WTC11 (cell line): ENCODE results near the gene MAML3. TPM values are rescaled to one million over a fixed set of nuclear protein-coding genes. Genes with fewer than 3 reads are reported as not detected.

Source experiments
- ATAC-seq: fragments of 200-7000 bp; cut with Tn5 transposase; 2 replicates; pipeline ENCODE4 v1.10.0; 2021; ENCODE audit warnings: mild to moderate bottlenecking, moderate library complexity
- CTCF ChIA-PET: fragments of 300-600 bp; sonication (Branson Sonifier 250); formaldehyde crosslinking; loops from one replicate; lab custom pipeline; 2021; ENCODE audit warnings: antibody characterized with exemption; lab: Charles Lee
- POLR2A ChIA-PET: fragments of 350-600 bp; sonication (Branson Sonifier 250); formaldehyde crosslinking; loops from one replicate; lab custom pipeline; 2021; ENCODE audit warnings: antibody characterized with exemption; lab: Charles Lee
- DNase-seq: peaks from one replicate; pipeline ENCODE4 v3.0.0; 2021; ENCODE audit warnings: low spot score
- H3K27ac Mint-ChIP-seq: 2 replicates; pipeline ENCODE4 v1.8.0; 2021; ENCODE audit warnings: mixed read lengths
- H3K27me3 Mint-ChIP-seq: 2 replicates; pipeline ENCODE4 v1.8.0; 2021; ENCODE audit warnings: low read depth, mild to moderate bottlenecking, moderate library complexity, mixed read lengths
- H3K36me3 Mint-ChIP-seq: 2 replicates; pipeline ENCODE4 v1.8.0; 2021; ENCODE audit warnings: mixed read lengths
- H3K4me1 Mint-ChIP-seq: 2 replicates; pipeline ENCODE4 v1.8.0; 2022; ENCODE audit warnings: mixed read lengths
- H3K4me3 Mint-ChIP-seq: 2 replicates; pipeline ENCODE4 v1.8.0; 2021; ENCODE audit warnings: mild to moderate bottlenecking, moderate library complexity, mixed read lengths
- H3K9me3 Mint-ChIP-seq: 2 replicates; pipeline ENCODE4 v1.8.0; 2021; ENCODE audit warnings: mixed read lengths
- ESRRA ChIP-seq: sonication (generic); formaldehyde crosslinking; IDR thresholded peaks from 2 replicates; pipeline ENCODE4 v1.8.1; 2022; ENCODE audit warnings: mild to moderate bottlenecking, missing genetic modification reagents, borderline replicate concordance
- GABPB1 ChIP-seq: sonication (generic); formaldehyde crosslinking; IDR thresholded peaks from 2 replicates; pipeline ENCODE4 v1.8.1; 2023; ENCODE audit warnings: mild to moderate bottlenecking, missing genetic modification reagents
- JAZF1 ChIP-seq: fragments of 250-450 bp; sonication (Bioruptor Pico); IDR thresholded peaks from 2 replicates; pipeline ENCODE4 v1.9.0; 2021; ENCODE audit warnings: moderate library complexity, mild to moderate bottlenecking, inconsistent platforms
- MXD4 ChIP-seq: fragments of 250-450 bp; sonication (Bioruptor Pico); IDR thresholded peaks from 2 replicates; pipeline ENCODE4 v1.8.0; 2021; ENCODE audit warnings: mild to moderate bottlenecking, moderate library complexity, borderline replicate concordance
- NR3C1 ChIP-seq: sonication (generic); formaldehyde crosslinking; conservative IDR thresholded peaks from 2 replicates; pipeline ENCODE4 v1.8.1; 2023; ENCODE audit warnings: low read depth, mild to moderate bottlenecking, missing genetic modification reagents
- RELA ChIP-seq: sonication (generic); formaldehyde crosslinking; IDR thresholded peaks from 2 replicates; pipeline ENCODE4 v1.8.1; 2022; ENCODE audit warnings: missing genetic modification reagents, mild to moderate bottlenecking, borderline replicate concordance
- ZNF138 ChIP-seq: sonication (generic); formaldehyde crosslinking; conservative IDR thresholded peaks from 2 replicates; pipeline ENCODE4 v1.8.1; 2022; ENCODE audit warnings: mild to moderate bottlenecking, moderate library complexity, missing genetic modification reagents
- ZNF219 ChIP-seq: sonication (generic); formaldehyde crosslinking; IDR thresholded peaks from 2 replicates; pipeline ENCODE4 v1.8.0; 2023; ENCODE audit warnings: missing genetic modification reagents, mild to moderate bottlenecking, borderline replicate concordance
- ZNF423 ChIP-seq: fragments of 250-450 bp; sonication (Bioruptor Pico); IDR thresholded peaks from 2 replicates; pipeline ENCODE4 v2.1.2; 2022; ENCODE audit warnings: mild to moderate bottlenecking, moderate library complexity
- ZNF671 ChIP-seq: fragments of 250-450 bp; sonication (Bioruptor Pico); IDR thresholded peaks from 2 replicates; pipeline ENCODE4 v1.8.0; 2021; ENCODE audit warnings: mild to moderate bottlenecking
- total RNA-seq: library from RNA; stranded (reverse); gene quantifications from 3 replicates; pipeline ENCODE4 v1.2.3, GENCODE V29; 2021
- TF ChIP-seq, protein P1 (sequence below): sonication (generic); formaldehyde crosslinking; IDR thresholded peaks from 2 replicates; pipeline ENCODE4 v1.8.1; 2022; ENCODE audit warnings: low read depth, mild to moderate bottlenecking, moderate library complexity, missing genetic modification reagents, borderline replicate concordance
- TF ChIP-seq, protein P2 (sequence below): sonication (generic); formaldehyde crosslinking; IDR thresholded peaks from 2 replicates; pipeline ENCODE4 v1.8.0; 2022; ENCODE audit warnings: mild to moderate bottlenecking, missing genetic modification reagents
- TF ChIP-seq, protein P3 (sequence below): fragments of 250-450 bp; sonication (Bioruptor Pico); IDR thresholded peaks from 2 replicates; pipeline ENCODE4 v1.8.0; 2021; ENCODE audit warnings: mild to moderate bottlenecking
- TF ChIP-seq, protein P4 (sequence below): sonication (generic); formaldehyde crosslinking; IDR thresholded peaks from 2 replicates; pipeline ENCODE4 v1.8.1; 2022; ENCODE audit warnings: missing genetic modification reagents, borderline replicate concordance
- TF ChIP-seq, protein P5 (sequence below): sonication (generic); formaldehyde crosslinking; IDR thresholded peaks from 2 replicates; pipeline ENCODE4 v1.8.1; 2023; ENCODE audit warnings: mild to moderate bottlenecking, missing genetic modification reagents, moderate library complexity

The MAML3 gene
- total RNA-seq, 1 experiment from 2014 or later: 7.4 TPM

DNA sequence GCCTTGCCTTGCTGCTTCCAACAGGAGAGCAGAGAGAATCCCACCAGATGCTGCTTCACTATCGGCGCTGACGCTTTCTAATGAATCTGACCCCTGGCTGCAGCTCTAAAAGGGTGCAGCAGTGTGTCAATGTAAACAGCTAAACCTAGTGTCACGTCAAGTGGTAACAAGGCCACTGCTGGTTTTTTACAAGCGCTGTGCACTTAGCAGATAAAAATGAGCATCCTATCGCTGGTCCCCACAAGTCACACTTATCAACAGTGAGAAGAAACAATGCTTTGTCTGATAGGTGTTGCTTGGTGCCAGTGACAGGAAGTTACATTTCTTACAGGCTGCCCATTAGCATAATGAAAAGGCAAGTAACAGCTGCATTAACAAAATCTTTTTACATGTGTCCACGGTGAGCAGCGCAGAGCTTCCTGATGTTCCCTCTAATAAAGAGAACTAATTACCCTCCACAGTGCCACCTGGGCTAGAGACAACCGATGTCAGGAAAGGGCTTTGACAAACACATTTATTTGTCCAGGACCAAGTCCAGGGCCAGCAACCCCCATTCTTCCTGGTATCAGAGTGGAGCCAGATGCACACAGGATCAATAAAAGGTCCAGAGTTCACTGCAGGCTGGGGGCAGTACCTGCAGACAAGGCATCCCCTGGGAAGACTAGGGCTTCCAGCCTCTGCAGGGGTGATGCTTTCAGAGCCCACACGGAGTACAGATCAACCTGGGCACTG lies 312.4 kb downstream of the MAML3 start:
- H3K9me3 Mint-ChIP-seq: no peaks in the 10 kb centered on the region
- peak; percentile 60 for ATAC-seq
- ChIA-PET POLR2A (interaction anchor here (0.6 kb wide), 1 partner anchor 21 kb away, joined by 3 read pairs; no protein-coding TSS in a partner anchor), CTCF (interaction anchor here (0.5 to 1.2 kb wide), 4 partner anchors 22 to 336 kb away, joined by 3 to 5 read pairs (median 3); no protein-coding TSS in a partner anchor)
- no peak for DNase-seq
- H3K27me3 Mint-ChIP-seq: no peaks in the 10 kb centered on the region; the same call in 1 of the 2 replicates
- TF ChIP-seq GABPB1 (peak; percentile 65; the same call in 1 of the 2 replicates), ZNF219 (CRISPR knock-in tag) (no peak)
- H3K27ac Mint-ChIP-seq: peak overlapping the region; percentile 17; the same call in 1 of the 2 replicates
- no peaks in the 10 kb centered on the region for H3K36me3 Mint-ChIP-seq
- H3K4me3 Mint-ChIP-seq: no peak overlapping the region
- peaks cover 16% of the 10 kb centered on the region for H3K4me1 Mint-ChIP-seq

DNA sequence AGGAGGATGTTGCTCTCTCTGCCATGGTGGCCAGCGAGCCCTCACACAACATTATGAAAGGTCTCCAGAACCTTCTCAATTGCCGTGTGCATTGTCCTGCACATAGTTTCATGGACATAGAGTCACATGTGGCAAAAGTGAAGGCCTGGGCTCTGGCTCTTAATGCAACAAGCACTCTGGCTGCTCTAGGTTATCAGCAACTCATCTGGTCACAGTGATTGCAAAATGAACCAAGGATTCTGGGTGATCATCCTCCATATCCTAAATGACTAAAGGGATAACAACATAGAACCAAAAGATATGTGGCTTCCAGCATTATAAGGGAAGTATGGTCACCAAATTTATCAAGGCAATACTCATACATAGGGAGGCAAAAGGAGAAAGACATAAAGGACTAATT lies 313.2 kb downstream of the MAML3 start:
- ChIA-PET CTCF (interaction anchor here (0.5 to 1.2 kb wide), 4 partner anchors 21 to 337 kb away, joined by 3 to 5 read pairs (median 3); no protein-coding TSS in a partner anchor), POLR2A (no interaction called here)
- Mint-ChIP-seq H3K4me1 (peaks cover 25% of the 10 kb centered on the region), H3K27me3 (no peaks in the 10 kb centered on the region; the same call in 1 of the 2 replicates), H3K36me3 (no peaks in the 10 kb centered on the region), H3K4me3 (no peak overlapping the region), H3K27ac (no peak overlapping the region), H3K9me3 (no peaks in the 10 kb centered on the region)
- no peak for TF ChIP-seq JAZF1 (CRISPR knock-in tag)
- no peak for TF ChIP-seq RELA (CRISPR knock-in tag)
- TF ChIP-seq, protein P1, sequence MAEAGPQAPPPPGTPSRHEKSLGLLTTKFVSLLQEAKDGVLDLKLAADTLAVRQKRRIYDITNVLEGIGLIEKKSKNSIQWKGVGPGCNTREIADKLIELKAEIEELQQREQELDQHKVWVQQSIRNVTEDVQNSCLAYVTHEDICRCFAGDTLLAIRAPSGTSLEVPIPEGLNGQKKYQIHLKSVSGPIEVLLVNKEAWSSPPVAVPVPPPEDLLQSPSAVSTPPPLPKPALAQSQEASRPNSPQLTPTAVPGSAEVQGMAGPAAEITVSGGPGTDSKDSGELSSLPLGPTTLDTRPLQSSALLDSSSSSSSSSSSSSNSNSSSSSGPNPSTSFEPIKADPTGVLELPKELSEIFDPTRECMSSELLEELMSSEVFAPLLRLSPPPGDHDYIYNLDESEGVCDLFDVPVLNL (CRISPR knock-in tag): no peak
- TF ChIP-seq MXD4 (CRISPR knock-in tag): no peak
- TF ChIP-seq ZNF423 (CRISPR knock-in tag): no peak
- no peak for TF ChIP-seq NR3C1 (CRISPR knock-in tag)
- TF ChIP-seq ESRRA (CRISPR knock-in tag): no peak
- TF ChIP-seq ZNF138 (CRISPR knock-in tag): no peak
- TF ChIP-seq, protein P2, sequence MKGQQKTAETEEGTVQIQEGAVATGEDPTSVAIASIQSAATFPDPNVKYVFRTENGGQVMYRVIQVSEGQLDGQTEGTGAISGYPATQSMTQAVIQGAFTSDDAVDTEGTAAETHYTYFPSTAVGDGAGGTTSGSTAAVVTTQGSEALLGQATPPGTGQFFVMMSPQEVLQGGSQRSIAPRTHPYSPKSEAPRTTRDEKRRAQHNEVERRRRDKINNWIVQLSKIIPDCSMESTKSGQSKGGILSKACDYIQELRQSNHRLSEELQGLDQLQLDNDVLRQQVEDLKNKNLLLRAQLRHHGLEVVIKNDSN (CRISPR knock-in tag): no peak
- TF ChIP-seq, protein P3, sequence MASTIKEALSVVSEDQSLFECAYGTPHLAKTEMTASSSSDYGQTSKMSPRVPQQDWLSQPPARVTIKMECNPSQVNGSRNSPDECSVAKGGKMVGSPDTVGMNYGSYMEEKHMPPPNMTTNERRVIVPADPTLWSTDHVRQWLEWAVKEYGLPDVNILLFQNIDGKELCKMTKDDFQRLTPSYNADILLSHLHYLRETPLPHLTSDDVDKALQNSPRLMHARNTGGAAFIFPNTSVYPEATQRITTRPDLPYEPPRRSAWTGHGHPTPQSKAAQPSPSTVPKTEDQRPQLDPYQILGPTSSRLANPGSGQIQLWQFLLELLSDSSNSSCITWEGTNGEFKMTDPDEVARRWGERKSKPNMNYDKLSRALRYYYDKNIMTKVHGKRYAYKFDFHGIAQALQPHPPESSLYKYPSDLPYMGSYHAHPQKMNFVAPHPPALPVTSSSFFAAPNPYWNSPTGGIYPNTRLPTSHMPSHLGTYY (CRISPR knock-in tag): no peak
- TF ChIP-seq, protein P4, sequence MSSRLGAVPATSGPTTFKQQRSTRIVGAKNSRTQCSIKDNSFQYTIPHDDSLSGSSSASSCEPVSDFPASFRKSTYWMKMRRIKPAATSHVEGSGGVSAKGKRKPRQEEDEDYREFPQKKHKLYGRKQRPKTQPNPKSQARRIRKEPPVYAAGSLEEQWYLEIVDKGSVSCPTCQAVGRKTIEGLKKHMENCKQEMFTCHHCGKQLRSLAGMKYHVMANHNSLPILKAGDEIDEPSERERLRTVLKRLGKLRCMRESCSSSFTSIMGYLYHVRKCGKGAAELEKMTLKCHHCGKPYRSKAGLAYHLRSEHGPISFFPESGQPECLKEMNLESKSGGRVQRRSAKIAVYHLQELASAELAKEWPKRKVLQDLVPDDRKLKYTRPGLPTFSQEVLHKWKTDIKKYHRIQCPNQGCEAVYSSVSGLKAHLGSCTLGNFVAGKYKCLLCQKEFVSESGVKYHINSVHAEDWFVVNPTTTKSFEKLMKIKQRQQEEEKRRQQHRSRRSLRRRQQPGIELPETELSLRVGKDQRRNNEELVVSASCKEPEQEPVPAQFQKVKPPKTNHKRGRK (CRISPR knock-in tag): no peak
- ATAC-seq (no peak), DNase-seq (no peak)

DNA sequence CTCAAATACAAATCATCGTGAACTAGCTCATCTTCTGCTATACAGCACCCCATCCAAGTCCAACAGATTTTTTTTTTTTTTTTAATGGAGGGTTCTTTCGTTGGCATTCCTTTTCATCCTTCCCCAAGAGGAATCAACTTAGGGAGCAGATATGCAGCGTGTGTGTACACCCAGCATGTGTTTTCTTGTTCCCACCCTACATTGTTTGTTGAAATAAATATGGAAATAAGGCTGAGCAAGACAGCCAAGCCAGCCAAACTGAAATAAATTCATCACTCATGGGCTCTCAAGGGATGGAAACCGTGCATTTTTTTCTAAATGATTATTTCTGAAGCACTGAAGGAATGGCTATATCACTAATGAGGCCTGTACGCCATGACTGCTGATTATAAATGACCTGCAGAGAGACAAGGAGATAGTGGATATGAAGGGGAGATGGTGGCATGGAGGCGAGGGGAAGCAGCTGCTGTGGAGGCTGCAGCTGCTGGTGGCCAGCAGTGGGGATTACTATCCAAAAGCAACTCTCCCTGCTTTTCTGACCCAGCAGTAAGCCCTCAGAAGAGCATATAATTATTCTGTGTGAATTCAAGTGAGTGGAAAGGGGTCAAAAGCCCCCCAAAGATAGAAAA lies 314.5 kb downstream of the MAML3 start:
- TF ChIP-seq, protein P5, sequence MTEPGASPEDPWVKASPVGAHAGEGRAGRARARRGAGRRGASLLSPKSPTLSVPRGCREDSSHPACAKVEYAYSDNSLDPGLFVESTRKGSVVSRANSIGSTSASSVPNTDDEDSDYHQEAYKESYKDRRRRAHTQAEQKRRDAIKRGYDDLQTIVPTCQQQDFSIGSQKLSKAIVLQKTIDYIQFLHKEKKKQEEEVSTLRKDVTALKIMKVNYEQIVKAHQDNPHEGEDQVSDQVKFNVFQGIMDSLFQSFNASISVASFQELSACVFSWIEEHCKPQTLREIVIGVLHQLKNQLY (CRISPR knock-in tag): no peak
- TF ChIP-seq ESRRA (CRISPR knock-in tag) (no peak), ZNF671 (CRISPR knock-in tag) (no peak)
- POLR2A ChIA-PET: no interaction called here
- CTCF ChIA-PET: no interaction called here
- Mint-ChIP-seq H3K4me1 (peaks cover 36% of the 10 kb centered on the region), H3K9me3 (no peaks in the 10 kb centered on the region), H3K27me3 (no peaks in the 10 kb centered on the region; the same call in 1 of the 2 replicates), H3K4me3 (no peak overlapping the region), H3K27ac (no peak overlapping the region), H3K36me3 (no peaks in the 10 kb centered on the region)
- ATAC-seq (no peak), DNase-seq (no peak)
